ENCODE results near the gene SLC4A5. TPM values are rescaled to one million over a fixed set of nuclear protein-coding genes. Genes with fewer than 3 reads are reported as not detected.

The SLC4A5 gene
- total RNA-seq, 1 donor from 2014 or later: 12.6 TPM

DNA sequence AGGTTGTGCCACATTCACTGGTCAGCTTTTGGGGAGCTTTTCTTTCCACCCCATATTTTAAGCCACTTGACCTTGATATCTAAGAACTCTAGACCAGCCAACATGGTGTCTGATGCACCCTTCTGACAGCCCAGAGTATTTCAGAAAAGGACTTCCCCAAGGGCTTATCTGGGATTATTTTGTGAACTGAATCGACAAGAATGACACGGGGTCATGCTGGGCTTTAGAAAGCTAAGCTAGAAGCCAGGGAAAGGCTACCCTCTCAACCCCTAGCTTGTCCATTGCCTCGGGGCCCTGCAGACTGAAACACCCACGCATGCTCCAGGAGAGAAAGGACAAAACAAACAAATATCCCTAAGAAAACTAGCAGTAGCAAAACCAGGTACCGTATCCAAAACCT is 16.0 kb downstream of the SLC4A5 start:
- ATAC-seq (no peak), DNase-seq (ENCODE audit: low spot score) (no peak)
- intact Hi-C loops (cut with DNase I): no loop called here

DNA sequence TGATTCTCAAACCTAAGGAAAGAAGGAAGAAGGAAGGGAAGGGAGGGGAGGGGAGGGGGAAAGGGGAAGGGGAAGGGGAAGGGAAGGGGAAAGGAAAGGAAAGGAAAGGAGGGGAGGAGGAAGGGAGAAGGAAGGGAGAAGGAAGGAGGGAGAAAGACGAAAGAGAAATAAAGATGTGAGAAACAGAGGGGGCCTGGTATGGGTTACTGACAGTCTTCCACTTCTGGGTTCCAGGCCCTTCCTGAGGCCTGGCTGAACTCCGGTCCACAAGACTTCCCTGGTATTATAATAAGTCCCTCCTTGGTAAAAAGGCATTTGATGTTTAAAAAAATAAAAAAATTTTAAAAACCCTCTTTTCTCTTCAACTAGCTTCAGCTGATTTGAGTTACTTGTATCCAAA is 17.4 kb downstream of the SLC4A5 start:
- ATAC-seq: no peak
- intact Hi-C loops (cut with DNase I): no loop called here

DNA sequence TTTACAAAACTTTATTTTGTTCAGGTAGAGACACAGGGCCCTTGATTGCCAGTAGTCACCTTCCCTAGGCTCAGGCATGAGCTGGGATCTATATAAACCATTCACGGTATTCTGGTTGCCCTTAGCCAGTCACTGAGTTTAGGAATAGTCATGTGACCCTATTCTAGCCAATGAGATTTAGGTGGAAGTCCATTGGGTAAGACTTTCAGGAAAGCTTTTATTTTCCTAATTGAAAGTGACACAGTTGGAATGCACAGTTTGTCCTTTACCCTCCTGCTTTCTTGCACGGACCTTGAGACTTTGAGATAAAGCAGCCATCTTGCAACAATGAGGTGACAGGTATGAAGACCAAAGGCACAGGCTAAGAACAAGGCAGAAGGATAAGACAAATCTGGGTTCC is 21.5 kb downstream of the SLC4A5 start:
- ATAC-seq (no peak), DNase-seq (ENCODE audit: low spot score) (no peak)

More for the DNA sequence above, 17.4 kb downstream of the SLC4A5 start:
- DNase-seq (ENCODE audit: low spot score): no peak

DNA sequence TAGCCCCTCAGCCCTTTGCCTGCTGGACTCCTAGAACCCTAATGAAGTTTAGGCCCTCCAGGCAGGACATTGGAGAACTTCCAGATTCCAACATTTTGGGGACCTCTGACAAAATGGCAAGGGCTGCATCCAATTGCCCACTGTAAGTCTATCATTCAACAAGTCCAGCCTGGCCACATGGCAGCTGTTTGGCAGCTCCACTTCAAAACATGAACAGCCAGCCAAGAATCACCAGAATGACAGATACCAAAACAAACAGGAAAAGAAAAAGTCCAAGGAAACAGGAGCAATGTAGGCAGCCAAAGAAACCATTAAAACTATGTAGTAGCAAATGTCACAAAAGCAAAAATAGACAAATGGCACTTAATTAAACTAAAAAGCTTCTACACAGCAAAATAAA is 25.5 kb downstream of the SLC4A5 start:
- intact Hi-C loops (cut with DNase I): no loop called here
- ATAC-seq (no peak), DNase-seq (ENCODE audit: low spot score) (no peak)

More for the DNA sequence above, 21.5 kb downstream of the SLC4A5 start:
- intact Hi-C loops (cut with DNase I): no loop called here

DNA sequence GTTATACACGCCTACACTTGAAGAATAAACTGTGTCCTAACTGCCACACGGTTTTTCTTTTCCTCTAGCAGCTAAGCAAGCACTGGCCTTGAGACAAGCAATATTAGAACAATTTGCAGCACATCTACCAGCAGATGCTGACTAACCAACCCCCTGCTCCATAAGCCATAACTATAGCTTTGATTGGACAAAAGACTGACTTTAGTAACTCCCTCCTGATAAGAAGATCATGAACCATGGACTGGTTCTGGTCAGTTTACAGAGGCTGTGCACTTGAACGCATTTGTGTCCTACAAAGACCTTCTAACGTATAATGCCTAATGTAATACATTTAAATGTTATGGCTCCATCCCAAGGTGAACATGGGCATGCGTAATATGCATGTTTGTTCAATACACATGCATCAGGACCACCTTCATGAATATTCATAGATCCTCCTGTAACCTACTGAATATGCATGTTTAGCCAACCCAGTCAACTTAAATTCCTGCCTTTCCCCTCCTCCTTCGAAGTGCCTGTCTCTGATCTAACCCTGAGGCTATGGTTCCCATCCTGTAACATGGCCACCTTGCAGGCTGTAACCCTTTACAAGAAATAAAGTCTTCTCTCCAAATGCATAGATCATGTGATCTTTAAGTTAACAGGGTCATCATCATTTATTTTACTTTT is 26.5 kb downstream of the SLC4A5 start:
- DNase-seq (ENCODE audit: low spot score): no peak
- no peak for ATAC-seq
- intact Hi-C loops (cut with DNase I): no loop called here

DNA sequence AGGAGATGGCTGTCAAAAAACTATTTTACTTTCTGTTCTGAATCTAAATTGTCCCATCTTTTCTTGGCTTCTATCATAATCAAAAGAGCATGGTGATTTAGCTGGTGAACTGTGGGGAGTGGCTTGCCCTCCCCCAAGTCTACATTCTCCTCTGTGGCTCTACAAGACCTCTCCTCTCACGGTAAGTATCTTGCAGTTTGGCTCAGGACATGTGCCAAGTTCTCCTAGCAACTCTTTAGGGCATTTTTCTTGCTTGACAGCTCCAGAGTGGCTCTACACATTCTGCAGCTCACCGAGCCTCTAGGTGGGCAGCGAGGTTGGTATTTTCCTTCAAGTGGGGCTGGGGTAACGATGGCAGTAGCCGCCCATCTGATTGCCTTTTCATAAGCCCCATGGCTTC is 29.1 kb downstream of the SLC4A5 start:
- no peak for DNase-seq (ENCODE audit: low spot score)
- ATAC-seq: no peak

DNA sequence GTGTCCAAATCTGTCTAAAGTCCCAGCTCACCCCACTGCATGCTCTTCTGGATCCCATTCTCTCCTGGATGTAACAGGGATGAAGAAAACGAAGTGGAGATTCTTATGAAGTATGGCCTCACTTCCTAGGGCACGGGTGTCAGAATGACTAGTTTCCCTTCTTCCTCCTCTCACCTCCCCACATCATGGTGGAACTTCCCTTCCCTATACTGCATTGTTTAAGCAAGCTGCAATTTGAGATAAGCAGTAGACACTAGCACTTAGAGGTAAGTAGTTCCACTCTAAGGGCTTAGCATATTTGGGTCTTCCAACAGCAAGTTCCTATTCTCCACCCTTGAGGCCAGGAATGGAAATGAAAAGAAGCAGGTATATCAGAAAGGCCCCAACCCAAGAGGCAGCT is 29.7 kb downstream of the SLC4A5 start:
- intact Hi-C loops (cut with DNase I): no loop called here
- ATAC-seq: no peak
- no peak for DNase-seq (ENCODE audit: low spot score)

More for the DNA sequence above, 29.1 kb downstream of the SLC4A5 start:
- intact Hi-C loops (cut with DNase I): no loop called here

DNA sequence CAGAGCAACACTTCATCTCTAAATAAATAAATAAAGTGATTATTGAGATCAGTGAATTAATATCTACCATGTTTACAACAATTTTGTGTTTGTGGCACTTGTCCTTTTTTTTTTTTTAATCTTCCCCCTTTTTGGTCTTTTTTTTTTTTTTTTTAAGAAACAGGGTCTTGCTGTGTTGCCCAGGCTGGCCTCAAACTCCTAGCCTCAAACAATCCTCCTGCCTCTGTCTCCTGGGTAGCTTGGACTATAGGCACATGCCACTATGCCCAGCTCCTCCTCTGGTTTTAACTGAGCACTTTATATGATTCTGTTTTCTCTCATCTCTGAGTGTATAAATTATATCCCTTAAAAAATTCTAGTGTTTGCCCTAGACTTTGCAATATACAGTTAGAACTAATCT is 30.3 kb downstream of the SLC4A5 start:
- intact Hi-C loops (cut with DNase I): no loop called here
- ATAC-seq (no peak), DNase-seq (ENCODE audit: low spot score) (no peak)

DNA sequence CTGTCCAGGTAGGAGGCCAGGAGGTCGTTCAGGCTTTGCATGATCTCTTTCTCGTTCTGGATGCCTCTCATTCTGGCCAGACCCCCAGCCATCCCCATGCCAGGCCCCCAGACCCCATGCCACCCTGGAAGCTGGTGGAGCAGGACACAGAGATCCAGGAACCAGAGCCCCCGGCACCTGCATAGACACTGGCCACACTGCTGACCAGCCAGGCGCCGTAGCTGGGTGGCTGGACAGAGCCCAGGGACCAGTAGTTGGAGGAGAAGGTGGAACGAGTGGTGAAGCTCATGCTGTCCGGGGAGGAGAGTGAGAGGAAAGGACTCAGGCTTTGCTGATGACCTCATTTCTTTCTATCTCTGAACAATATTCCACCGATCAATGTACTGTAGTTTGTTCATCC is 35.5 kb downstream of the SLC4A5 start:
- no peak for DNase-seq (ENCODE audit: low spot score)
- ATAC-seq: no peak
- intact Hi-C loops (cut with DNase I): no loop called here

DNA sequence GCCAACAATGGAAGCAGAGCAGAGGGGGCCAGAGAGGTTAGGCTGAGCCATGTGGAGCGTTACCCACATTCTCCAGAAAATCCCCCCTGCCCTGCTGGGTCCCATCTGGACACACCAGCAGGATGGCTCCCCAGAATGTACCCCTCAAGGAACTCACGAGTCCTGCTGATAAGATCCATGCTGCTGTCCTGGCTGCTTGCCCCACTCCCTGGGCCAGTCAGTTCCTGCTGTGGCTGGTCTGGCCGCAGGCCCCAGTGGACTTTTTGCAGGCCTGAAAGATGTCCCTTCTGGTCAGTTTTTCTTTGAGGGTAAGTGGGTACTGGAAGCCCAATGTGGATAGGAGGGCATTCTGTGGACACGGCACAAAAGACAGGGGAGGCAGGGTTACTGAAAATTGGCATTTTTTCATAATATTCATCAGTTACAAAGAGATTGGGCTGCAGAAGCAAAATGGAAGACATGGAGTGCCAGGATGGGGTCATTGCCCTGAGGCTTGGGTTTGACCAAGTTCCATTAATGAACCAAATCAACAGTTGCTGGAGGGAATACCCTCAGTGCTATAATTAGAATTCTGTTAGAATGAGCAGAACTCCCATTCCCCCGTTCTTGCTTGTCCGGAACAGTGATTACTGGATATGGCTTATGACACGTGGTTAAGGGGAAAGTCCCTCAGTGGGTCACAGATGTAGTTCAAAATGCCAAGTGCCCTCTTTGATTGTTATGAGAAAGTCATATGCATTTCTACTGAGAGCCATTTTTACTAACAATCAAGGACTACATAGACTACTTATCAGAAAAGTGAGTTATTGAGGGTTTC is 38.7 kb downstream of the SLC4A5 start:
- DNase-seq (ENCODE audit: low spot score) (no peak), ATAC-seq (no peak)
- intact Hi-C loops (cut with DNase I): no loop called here

DNA sequence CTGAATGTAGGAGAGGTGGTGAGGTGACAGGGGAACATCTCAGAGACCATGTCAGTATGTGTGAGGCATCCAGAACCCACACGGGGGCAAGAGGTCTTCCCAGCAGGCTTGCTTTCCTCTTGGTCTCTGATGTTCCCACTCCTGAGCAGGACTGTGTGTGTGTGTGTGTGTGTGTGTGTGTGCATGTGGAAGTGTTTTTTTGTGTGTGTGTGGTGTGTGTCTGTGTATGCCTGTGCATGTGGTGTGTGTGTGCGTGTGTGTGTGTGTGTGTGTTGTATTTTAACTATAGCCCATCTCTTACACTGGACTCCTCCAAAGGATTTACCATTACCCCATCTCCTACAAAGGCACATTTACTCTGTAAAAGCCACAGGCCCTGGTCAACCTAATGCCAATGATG is 40.4 kb downstream of the SLC4A5 start:
- intact Hi-C loops (cut with DNase I): no loop called here
- DNase-seq (ENCODE audit: low spot score) (no peak), ATAC-seq (no peak)

DNA sequence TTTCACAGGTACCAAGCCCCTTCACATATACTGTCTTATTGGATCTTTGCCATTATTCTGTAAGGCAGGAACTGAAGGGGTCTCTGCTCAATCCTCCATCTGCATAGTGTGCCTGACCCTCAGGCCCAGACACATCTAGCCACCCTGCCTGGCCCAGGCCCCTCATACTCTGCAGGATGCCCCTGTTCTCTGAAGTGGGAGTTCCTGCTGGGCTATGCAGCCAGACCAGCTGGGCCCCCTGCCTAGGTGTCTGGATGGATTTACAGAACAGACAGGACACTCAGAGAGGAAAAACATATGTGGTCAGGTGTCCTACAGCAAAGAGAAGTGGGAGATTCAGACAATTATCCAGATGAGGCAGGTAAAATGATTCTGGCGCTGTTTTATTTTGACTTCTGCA is 42.0 kb downstream of the SLC4A5 start:
- DNase-seq (ENCODE audit: low spot score): no peak
- ATAC-seq: no peak
- intact Hi-C loops (cut with DNase I): no loop called here

DNA sequence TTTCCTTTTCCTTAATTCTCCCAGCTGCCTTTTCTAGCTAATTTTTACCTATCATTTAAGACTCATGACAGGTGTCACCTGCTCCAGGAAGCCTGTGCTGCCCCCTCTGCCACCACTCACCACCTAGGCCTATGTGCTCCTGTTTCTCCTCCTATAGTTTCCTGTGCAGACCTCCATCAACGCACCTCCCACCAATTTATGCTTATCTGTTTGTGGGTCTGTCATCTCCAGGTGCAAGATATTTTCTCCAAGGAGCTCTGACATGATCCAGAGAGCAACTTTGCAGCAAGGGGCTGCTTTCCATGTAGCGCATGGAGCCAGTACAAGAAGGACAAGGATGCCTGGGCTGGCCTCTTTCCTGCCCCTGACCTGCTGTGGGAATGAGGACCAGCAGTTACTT is 42.7 kb downstream of the SLC4A5 start:
- DNase-seq (ENCODE audit: low spot score) (no peak), ATAC-seq (no peak)
- intact Hi-C loops (cut with DNase I): no loop called here

DNA sequence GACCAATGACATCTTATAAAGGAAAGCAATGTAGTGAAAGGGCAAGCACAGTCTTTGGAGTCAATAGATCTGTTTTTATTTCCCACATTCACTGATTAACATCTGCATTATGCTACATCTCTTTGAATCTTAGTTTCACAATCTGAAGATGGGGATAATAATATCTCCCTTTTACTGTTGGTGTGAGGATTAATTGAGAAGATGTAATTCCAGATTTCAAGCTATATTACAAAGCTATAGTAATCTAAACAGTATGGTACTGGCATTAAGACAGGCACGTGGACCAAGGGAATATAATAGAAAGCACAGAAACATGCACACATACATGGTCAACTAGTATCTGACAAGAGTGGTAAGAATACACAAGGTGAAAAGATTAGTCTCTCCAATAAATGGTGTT is 45.3 kb downstream of the SLC4A5 start:
- intact Hi-C loops (cut with DNase I): no loop called here
- no peak for DNase-seq (ENCODE audit: low spot score)
- ATAC-seq: no peak

DNA sequence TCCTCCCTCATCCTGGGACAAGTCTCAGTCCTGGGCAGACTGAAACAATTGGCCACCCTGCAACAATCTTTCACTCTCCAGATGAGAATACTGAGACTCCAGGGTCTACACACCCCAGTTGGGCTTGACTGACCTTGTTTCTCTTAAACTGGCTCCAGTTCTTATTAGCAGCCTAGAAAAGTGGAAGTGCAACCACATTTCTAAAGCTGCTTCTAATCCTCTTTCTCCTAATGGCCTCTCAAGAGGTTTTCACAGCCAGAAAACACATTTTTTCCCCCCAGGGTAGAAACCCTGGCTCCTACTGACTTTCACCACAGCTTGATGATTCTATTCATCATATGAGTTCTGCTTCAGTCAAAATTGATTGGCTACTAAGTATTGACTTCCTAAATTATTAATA is 45.8 kb downstream of the SLC4A5 start:
- ATAC-seq: no peak
- intact Hi-C loops (cut with DNase I): no loop called here
- DNase-seq (ENCODE audit: low spot score): no peak

DNA sequence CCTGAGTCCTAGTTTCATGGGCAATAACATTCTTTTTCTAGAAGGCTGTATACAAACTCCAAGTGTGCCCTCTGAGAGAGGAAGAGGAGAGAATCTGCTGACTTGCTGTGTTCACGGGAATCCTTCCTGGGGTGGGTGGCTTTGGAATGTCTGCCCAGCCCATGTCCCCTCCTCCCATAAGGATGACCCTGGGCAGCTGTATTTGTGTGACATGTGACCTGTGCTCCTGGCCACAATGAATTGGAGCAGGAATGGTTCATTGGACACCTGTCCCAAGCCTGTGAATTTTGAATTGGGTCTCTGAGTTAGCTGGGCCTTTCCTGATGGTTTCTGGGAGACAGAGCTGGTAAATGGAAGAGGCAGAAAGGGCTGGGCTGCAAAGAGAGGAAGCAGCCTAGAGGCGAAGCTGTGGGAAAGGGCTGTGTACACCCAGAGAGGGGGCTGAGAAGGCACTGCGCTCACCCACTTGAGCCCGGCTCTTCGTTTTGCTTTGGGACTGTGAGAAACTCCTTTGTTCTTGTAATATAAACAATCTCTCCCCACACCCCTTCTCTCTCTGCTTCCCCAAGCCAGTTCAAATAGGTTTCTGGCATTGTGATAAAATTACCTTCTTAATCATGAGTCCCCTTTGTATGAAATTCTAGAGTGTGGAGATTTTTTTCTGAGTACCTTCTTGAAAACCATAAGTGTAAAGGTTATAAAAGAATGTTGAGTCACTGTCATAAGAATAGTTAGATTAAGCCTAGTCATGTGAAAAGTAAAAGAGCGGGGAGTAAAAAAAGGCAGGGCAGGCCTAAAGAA is 49.8 kb downstream of the SLC4A5 start:
- ATAC-seq (peak; percentile 39), DNase-seq (ENCODE audit: low spot score) (no peak)
- intact Hi-C loops (cut with DNase I): no loop called here

DNA sequence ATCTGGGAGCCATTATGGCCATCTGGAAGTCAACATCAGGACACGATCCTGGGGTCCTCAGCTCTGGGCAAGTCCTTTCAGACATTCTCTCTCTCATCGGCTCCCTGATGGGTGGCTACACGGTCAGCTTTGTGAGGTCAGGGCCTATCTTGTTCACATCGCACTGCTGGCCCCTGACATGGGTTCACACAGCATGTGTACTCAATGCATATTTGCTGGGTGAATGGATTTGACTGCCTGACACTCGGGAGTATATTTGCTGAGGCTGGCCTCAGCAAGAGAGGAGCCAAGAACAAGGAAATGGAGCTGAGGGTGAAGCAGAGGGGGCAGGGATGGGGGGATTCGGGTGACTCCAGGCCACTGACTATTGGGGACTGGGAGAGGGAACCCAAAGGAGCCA is 50.5 kb downstream of the SLC4A5 start:
- intact Hi-C loops (cut with DNase I): no loop called here
- ATAC-seq (no peak), DNase-seq (ENCODE audit: low spot score) (no peak)

DNA sequence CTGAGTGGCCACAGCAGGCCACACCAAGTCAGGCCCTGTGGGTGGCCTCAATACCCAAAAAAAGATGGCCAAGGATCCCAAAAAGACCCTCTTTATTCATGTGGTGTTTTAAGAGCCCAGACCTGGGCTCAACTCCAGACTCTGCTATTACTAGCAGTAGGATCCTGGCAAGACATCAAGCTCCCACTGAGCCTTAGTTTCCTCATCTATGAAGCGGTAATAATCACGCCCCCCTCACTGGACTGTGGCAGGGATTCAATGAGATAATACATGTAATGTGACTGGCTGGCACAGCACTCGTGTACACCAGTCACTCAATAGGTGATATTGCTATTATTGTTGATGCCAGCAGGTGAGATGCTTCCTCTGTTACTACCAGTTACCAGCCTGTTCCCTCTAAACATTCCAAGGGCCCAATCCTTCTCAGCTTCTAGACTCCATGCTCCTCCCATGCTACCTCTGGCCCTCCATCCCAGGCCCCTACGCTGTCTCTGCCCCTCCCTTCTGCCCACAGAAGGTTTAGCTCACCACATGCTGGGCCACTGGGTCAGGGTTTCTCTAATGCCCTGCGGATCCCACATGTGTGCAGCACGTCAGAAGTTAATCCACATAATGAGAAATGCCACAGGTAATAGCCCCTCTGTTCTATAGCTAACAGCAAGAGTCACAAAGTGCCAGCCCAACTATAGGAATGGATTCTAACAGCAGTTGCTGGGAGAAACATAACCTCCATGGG is 51.2 kb downstream of the SLC4A5 start:
- intact Hi-C loops (cut with DNase I): no loop called here
- DNase-seq (ENCODE audit: low spot score) (no peak), ATAC-seq (no peak)

DNA sequence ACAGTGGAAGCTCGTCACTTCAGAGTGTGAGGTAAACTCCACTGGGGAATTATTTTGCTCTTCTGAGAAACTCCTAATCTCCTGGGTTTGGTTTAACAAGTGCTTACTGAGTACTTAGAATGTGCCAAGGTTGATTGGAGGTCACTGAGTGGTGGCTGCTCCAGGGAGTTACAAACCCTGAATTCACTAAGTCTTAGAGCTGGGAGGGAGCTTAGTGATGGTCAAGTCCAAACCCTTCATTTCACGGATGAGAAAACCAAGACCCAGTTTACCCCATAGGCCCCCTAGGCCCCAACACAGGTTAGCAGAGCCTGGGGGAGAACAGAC is 52.0 kb downstream of the SLC4A5 start:
- no peak for ATAC-seq
- no peak for DNase-seq (ENCODE audit: low spot score)
- intact Hi-C loops (cut with DNase I): no loop called here
